ENCODE data around the gene ATP5ME. TPM values are rescaled to one million over a fixed set of nuclear protein-coding genes. Genes with fewer than 3 reads are reported as not detected.
"Not testable (repeated sequence)": the region's sequence is repeated elsewhere in the genome, so short reads cannot be mapped to it uniquely, and the experiment has no call there.

ATP5ME gene
- total and polyA plus RNA-seq, 2 donors: 492 to 602 TPM

DNA sequence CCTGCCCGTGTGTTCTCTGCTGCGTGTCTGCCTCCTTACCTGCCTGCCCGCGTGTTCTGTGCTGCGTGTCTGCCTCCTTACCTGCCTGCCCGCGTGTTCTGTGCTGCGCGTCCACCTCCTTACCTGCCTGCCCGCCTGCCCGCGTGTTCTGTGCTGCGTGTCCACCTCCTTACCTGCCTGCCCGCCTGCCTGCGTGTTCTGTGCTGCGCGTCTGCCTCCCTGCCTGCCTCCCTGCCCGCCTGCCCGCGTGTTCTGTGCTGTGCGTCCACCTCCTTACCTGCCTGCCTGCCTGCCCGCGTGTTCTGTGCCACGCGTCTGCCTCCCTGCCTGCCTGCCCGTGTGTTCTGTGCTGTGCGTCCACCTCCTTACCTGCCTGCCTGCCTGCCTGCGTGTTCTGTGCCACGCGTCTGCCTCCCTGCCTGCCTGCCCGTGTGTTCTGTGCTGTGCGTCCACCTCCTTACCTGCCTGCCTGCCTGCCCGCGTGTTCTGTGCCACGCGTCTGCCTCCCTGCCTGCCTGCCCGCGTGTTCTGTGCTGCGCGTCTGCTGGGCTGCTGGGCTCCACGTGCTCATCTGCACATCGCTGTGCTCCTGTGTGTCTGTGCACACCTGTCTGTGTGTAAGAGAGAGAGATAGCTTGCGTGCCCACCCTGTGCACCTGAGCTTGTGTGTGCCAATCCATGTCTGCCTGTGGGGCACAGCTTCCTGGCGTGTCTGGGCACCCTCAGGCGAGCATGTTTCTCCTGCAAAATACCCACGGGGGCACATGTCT lies 38.8 kb downstream of the ATP5ME start:
- 95% methylated on average over 46 of the region's 46 CpGs for WGBS
- not testable (repeated sequence) for H3K4me1 ChIP-seq (ENCODE audit: control insufficient read depth in 2 of 2, insufficient read depth in 2 of 2, low read length in 2 of 2); H3K27me3 ChIP-seq (ENCODE audit: control insufficient read depth in 2 of 2, insufficient read depth in 1 of 2, low read length in 1 of 2)

DNA sequence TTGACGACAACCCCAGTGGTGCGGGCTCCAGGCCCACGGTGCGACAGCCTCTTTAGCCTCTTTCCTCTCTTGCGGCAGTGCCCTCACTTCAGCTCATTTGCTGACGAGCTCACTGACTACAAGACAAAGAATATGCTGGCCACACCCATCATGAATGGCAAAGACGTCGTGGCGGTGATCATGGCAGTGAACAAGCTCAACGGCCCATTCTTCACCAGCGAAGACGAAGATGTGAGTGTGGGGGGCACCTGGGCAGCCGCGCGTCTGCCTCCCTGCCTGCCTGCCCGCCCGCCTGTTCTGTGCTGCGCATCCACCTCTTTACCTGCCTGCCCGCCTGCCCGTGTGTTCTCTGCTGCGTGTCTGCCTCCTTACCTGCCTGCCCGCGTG lies 39.5 kb downstream of the ATP5ME start:
- Histone ChIP-seq H3K9me3 (ENCODE audit: control insufficient read depth in 2 of 2, insufficient read depth in 1 of 2, low read length in 1 of 2) (peaks cover 1 to 17% of the 10 kb centered on the region in 2 donors), H3K4me1 (ENCODE audit: control insufficient read depth in 2 of 2, insufficient read depth in 2 of 2, low read length in 2 of 2) (no peaks in the 10 kb centered on the region), H3K4me3 (ENCODE audit: low read length in 2 of 2) (no peak overlapping the region), H3K27ac (ENCODE audit: low read depth in 1 of 2, low read length in 1 of 2) (no peak overlapping the region), H3K27me3 (ENCODE audit: control insufficient read depth in 2 of 2, insufficient read depth in 1 of 2, low read length in 1 of 2) (peaks cover 0 to 2% of the 10 kb centered on the region in 2 donors), H3K36me3 (ENCODE audit: control insufficient read depth in 2 of 2, insufficient read depth in 2 of 2, low read length in 1 of 2) (no peaks in the 10 kb centered on the region)
- DNase-seq (ENCODE audit: low read depth in 6 of 9, low spot score in 9 of 9): no peak
- WGBS: 88% methylated on average over 23 of the region's 23 CpGs

More for the DNA sequence above, 38.8 kb downstream of the ATP5ME start:
- H3K9me3 ChIP-seq (ENCODE audit: control insufficient read depth in 2 of 2, insufficient read depth in 1 of 2, low read length in 1 of 2): peaks cover 1 to 17% of the 10 kb centered on the region in 2 donors
- not testable (repeated sequence) for H3K4me3 ChIP-seq (ENCODE audit: low read length in 2 of 2); H3K36me3 ChIP-seq (ENCODE audit: control insufficient read depth in 2 of 2, insufficient read depth in 2 of 2, low read length in 1 of 2); DNase-seq (ENCODE audit: low read depth in 6 of 9, low spot score in 9 of 9); H3K27ac ChIP-seq (ENCODE audit: low read depth in 1 of 2, low read length in 1 of 2)

DNA sequence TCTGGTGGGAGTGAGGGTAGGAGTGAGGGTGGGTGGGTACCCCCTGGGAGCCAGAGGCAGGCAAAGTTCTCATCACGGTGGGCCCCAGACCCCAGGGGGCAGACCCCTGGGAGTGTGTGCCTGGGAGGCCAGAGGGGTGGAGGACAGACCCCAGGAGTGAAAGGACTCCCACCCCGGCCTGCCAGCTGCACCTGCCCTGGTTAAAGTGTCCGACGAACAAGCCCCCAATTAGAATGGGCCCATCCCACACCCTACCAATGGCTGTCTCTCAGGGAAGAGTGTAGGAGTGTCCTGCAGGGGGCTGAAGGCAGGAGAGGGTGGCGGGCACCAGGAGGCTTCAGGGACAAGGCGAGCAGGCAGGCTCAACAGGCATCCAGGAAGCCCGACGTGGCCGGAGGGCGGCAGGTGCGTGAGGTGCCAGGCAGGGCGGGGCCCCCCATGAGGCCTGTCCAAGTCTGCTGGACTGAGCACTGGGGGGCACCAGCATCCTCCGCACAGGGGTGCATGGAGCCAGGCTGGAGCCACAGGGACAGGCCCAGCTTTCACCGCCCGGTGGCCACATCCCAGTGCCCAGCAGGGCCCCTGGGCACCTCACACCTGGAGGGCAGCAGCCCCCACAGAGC lies 40.0 kb downstream of the ATP5ME start:
- H3K9me3 ChIP-seq (ENCODE audit: control insufficient read depth in 2 of 2, insufficient read depth in 1 of 2, low read length in 1 of 2): peaks cover 1 to 17% of the 10 kb centered on the region in 2 donors
- 87% methylated on average over 15 of the region's 15 CpGs for WGBS
- H3K4me3 ChIP-seq (ENCODE audit: low read length in 2 of 2): no peak overlapping the region
- H3K27ac ChIP-seq (ENCODE audit: low read depth in 1 of 2, low read length in 1 of 2): no peak overlapping the region
- peaks cover 0 to 2% of the 10 kb centered on the region in 2 donors for H3K27me3 ChIP-seq (ENCODE audit: control insufficient read depth in 2 of 2, insufficient read depth in 1 of 2, low read length in 1 of 2)
- no peaks in the 10 kb centered on the region for H3K4me1 ChIP-seq (ENCODE audit: control insufficient read depth in 2 of 2, insufficient read depth in 2 of 2, low read length in 2 of 2)
- H3K36me3 ChIP-seq (ENCODE audit: control insufficient read depth in 2 of 2, insufficient read depth in 2 of 2, low read length in 1 of 2): no peaks in the 10 kb centered on the region
- no peak for DNase-seq (ENCODE audit: low read depth in 6 of 9, low spot score in 9 of 9)

DNA sequence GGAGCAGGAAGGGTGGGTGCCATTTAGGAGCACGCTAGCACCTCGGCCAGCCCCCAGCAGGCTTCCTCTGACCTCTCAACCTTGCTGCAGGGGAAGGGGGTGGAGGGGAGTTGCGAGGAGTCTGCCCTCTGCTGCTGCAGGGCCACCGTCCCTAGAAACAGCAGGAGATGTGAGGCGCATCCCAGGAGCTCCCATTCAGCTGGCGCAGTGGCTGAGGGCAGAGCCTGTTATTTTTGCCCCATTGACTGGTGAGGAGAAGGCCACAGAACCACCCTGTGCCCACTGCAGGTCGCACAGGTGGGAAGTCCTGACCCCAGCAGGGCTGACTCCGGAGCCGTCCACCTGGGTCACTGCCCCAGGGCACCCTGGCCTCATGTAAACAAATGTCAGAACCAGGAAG lies 40.7 kb downstream of the ATP5ME start:
- Histone ChIP-seq H3K36me3 (ENCODE audit: control insufficient read depth in 2 of 2, insufficient read depth in 2 of 2, low read length in 1 of 2) (no peaks in the 10 kb centered on the region), H3K4me1 (ENCODE audit: control insufficient read depth in 2 of 2, insufficient read depth in 2 of 2, low read length in 2 of 2) (no peaks in the 10 kb centered on the region), H3K27me3 (ENCODE audit: control insufficient read depth in 2 of 2, insufficient read depth in 1 of 2, low read length in 1 of 2) (peaks cover 0 to 2% of the 10 kb centered on the region in 2 donors), H3K4me3 (ENCODE audit: low read length in 2 of 2) (no peak overlapping the region), H3K27ac (ENCODE audit: low read depth in 1 of 2, low read length in 1 of 2) (no peak overlapping the region), H3K9me3 (ENCODE audit: control insufficient read depth in 2 of 2, insufficient read depth in 1 of 2, low read length in 1 of 2) (peaks cover 1 to 17% of the 10 kb centered on the region in 2 donors)
- WGBS: 65% methylated on average over 9 of the region's 9 CpGs
- DNase-seq (ENCODE audit: low read depth in 6 of 9, low spot score in 9 of 9): no peak

DNA sequence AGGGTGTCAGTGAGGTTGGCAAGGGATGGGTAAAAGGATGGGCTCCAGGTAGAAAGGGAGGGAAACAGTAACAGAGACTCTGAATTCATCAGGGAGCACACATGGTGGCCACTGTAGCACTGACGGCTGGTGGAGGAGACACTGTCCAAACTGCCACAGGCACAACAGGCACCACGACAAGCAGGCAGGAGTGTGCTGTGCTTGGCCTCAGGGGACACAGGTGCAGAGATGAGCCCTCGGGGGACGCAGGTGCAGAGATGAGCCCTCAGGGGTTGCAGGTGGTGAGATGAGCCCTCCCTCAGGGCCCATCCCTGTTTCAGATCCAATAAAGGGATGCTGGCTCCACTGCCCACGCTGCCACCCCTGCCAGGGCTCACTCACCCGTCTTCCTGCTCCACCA lies 41.1 kb downstream of the ATP5ME start:
- WGBS: 92% methylated on average over 6 of the region's 6 CpGs
- no peak overlapping the region for H3K27ac ChIP-seq (ENCODE audit: low read depth in 1 of 2, low read length in 1 of 2)

DNA sequence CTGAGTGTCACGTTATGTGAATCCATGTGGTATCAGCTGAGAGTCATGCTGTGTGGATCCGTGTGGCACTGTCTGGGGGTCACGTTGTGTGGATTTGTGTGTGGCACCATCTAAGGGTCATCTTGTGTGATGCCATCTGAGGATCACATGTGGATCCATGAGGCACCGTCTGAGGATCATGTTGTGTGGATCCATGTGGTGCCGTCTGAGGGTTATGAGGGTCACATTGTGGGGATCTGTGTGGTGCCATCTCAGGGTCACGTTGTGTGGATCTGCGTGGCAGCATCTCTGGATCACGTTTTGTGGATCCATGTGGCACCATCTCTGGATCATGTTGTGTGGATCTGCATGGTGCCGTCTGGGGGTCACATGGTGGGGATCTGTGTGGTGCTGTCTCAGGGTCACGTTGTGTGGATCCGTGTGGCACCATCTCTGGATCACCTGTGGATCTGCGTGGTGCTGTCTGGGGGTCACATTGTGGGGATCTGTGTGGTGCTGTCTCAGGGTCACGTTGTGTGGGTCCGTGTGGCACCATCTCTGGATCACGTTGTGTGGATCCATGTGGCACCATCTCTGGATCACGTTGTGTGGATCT lies 41.8 kb downstream of the ATP5ME start:
- H3K36me3 ChIP-seq (ENCODE audit: control insufficient read depth in 2 of 2, insufficient read depth in 2 of 2, low read length in 1 of 2): no peaks in the 10 kb centered on the region
- H3K4me3 ChIP-seq (ENCODE audit: low read length in 2 of 2): no peak overlapping the region
- WGBS: 95% methylated on average over 16 of the region's 16 CpGs
- no peak overlapping the region for H3K27ac ChIP-seq (ENCODE audit: low read depth in 1 of 2, low read length in 1 of 2)
- no peak for DNase-seq (ENCODE audit: low read depth in 6 of 9, low spot score in 9 of 9)
- no peaks in the 10 kb centered on the region for H3K27me3 ChIP-seq (ENCODE audit: control insufficient read depth in 2 of 2, insufficient read depth in 1 of 2, low read length in 1 of 2)
- no peaks in the 10 kb centered on the region for H3K4me1 ChIP-seq (ENCODE audit: control insufficient read depth in 2 of 2, insufficient read depth in 2 of 2, low read length in 2 of 2)
- peaks cover 1 to 17% of the 10 kb centered on the region in 2 donors for H3K9me3 ChIP-seq (ENCODE audit: control insufficient read depth in 2 of 2, insufficient read depth in 1 of 2, low read length in 1 of 2)

More for the DNA sequence above, 41.1 kb downstream of the ATP5ME start:
- no peak overlapping the region for H3K4me3 ChIP-seq (ENCODE audit: low read length in 2 of 2)
- DNase-seq (ENCODE audit: low read depth in 6 of 9, low spot score in 9 of 9): no peak
- peaks cover 1 to 17% of the 10 kb centered on the region in 2 donors for H3K9me3 ChIP-seq (ENCODE audit: control insufficient read depth in 2 of 2, insufficient read depth in 1 of 2, low read length in 1 of 2)
- H3K36me3 ChIP-seq (ENCODE audit: control insufficient read depth in 2 of 2, insufficient read depth in 2 of 2, low read length in 1 of 2): no peaks in the 10 kb centered on the region
- no peaks in the 10 kb centered on the region for H3K4me1 ChIP-seq (ENCODE audit: control insufficient read depth in 2 of 2, insufficient read depth in 2 of 2, low read length in 2 of 2)
- peaks cover 0 to 2% of the 10 kb centered on the region in 2 donors for H3K27me3 ChIP-seq (ENCODE audit: control insufficient read depth in 2 of 2, insufficient read depth in 1 of 2, low read length in 1 of 2)

DNA sequence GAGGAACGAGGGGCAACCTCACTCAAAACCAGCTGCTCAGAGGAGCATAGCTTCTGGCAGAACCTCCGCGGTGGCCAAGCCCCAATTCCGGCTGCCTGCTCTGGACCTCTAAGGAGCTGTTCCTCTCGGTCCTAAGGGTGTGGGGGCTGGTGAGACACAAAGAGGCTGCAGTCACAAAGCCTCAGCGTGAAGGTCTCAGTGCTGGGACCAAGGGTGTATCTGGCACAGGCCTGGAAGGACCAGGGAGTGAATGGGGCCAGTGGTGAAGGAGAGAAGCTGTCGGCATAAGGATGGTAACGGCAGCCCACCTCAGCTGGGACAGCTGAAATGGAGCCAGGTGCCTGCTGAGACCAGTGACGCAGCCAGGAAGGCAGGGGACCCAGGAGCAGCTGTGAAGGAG lies 43.4 kb downstream of the ATP5ME start:
- no peaks in the 10 kb centered on the region for H3K36me3 ChIP-seq (ENCODE audit: control insufficient read depth in 2 of 2, insufficient read depth in 2 of 2, low read length in 1 of 2)
- H3K27me3 ChIP-seq (ENCODE audit: control insufficient read depth in 2 of 2, insufficient read depth in 1 of 2, low read length in 1 of 2): no peaks in the 10 kb centered on the region
- no peak overlapping the region for H3K27ac ChIP-seq (ENCODE audit: low read depth in 1 of 2, low read length in 1 of 2)
- H3K9me3 ChIP-seq (ENCODE audit: control insufficient read depth in 2 of 2, insufficient read depth in 1 of 2, low read length in 1 of 2): peaks cover 1 to 17% of the 10 kb centered on the region in 2 donors
- H3K4me3 ChIP-seq (ENCODE audit: low read length in 2 of 2): no peak overlapping the region
- 89% methylated on average over 9 of the region's 9 CpGs for WGBS
- DNase-seq (ENCODE audit: low read depth in 6 of 9, low spot score in 9 of 9): no peak
- H3K4me1 ChIP-seq (ENCODE audit: control insufficient read depth in 2 of 2, insufficient read depth in 2 of 2, low read length in 2 of 2): no peaks in the 10 kb centered on the region

DNA sequence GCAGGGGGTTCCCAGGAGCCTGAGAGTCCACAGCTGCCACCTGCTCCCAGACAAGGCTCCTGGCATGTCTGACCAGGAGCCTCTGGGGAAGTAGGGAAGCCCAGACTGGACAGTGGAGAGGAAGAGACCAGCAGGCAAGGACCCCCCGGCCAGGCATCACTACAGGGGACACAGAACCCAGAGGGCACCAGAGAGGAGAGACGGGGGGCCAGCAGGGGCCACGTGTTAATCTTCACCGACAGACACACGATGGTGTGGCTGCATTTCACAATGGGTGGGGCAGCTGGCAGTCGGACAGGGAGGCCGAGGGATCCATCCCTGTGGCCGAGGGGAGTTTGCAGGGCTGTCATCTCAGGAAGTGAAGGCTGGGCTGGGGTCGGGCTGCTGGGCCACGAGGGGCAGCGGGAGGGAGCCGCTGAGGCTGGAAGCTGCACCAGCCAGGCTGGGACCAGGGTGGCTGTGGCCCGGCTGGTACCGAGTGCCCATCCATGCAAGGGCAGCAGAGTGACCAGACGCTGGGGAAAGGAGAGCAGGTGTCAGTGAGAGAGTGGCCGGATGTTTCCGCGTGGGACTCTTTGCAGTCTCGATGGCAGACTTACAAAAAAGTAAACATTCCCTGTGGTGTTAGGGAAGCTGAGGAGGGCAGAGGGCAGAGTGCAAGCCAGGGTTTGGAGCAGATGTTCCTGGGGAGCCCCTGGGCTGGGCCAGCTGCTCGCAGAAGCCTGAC lies 44.0 kb downstream of the ATP5ME start:
- Histone ChIP-seq H3K27ac (ENCODE audit: low read depth in 1 of 2, low read length in 1 of 2) (no peak overlapping the region), H3K36me3 (ENCODE audit: control insufficient read depth in 2 of 2, insufficient read depth in 2 of 2, low read length in 1 of 2) (no peaks in the 10 kb centered on the region), H3K4me3 (ENCODE audit: low read length in 2 of 2) (no peak overlapping the region), H3K27me3 (ENCODE audit: control insufficient read depth in 2 of 2, insufficient read depth in 1 of 2, low read length in 1 of 2) (no peaks in the 10 kb centered on the region), H3K9me3 (ENCODE audit: control insufficient read depth in 2 of 2, insufficient read depth in 1 of 2, low read length in 1 of 2) (peaks cover 1 to 17% of the 10 kb centered on the region in 2 donors), H3K4me1 (ENCODE audit: control insufficient read depth in 2 of 2, insufficient read depth in 2 of 2, low read length in 2 of 2) (peaks cover 0 to 3% of the 10 kb centered on the region in 2 donors)
- WGBS: 81% methylated on average over 20 of the region's 20 CpGs
- DNase-seq (ENCODE audit: low read depth in 6 of 9, low spot score in 9 of 9): no peak

DNA sequence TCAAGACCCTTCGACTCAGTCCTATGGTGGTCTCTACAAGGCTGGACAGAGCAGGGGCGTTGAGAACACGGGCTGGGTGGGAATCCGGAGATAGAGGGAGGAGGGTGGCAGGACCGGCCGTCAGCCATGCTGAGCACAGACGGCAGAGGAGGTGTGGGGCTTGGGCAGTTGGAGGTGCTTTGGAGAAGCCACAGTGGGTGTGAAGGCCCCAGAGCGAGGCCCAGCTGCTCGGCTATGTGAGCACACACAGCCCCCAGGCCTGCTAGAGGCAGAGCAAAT lies 44.5 kb downstream of the ATP5ME start:
- H3K27me3 ChIP-seq (ENCODE audit: control insufficient read depth in 2 of 2, insufficient read depth in 1 of 2, low read length in 1 of 2): no peaks in the 10 kb centered on the region
- peaks cover 0 to 3% of the 10 kb centered on the region in 2 donors for H3K4me1 ChIP-seq (ENCODE audit: control insufficient read depth in 2 of 2, insufficient read depth in 2 of 2, low read length in 2 of 2)
- no peaks in the 10 kb centered on the region for H3K36me3 ChIP-seq (ENCODE audit: control insufficient read depth in 2 of 2, insufficient read depth in 2 of 2, low read length in 1 of 2)
- H3K27ac ChIP-seq (ENCODE audit: low read depth in 1 of 2, low read length in 1 of 2): no peak overlapping the region
- H3K9me3 ChIP-seq (ENCODE audit: control insufficient read depth in 2 of 2, insufficient read depth in 1 of 2, low read length in 1 of 2): peaks cover 1 to 17% of the 10 kb centered on the region in 2 donors
- no peak for DNase-seq (ENCODE audit: low read depth in 6 of 9, low spot score in 9 of 9)
- WGBS: 94% methylated on average over 9 of the region's 9 CpGs
- no peak overlapping the region for H3K4me3 ChIP-seq (ENCODE audit: low read length in 2 of 2)

Measured in thymus (tissue), 11 donors.